B cell (primary cell): ENCODE data around the gene PPP2R5E. TPM values are rescaled to one million over a fixed set of nuclear protein-coding genes. Genes with fewer than 3 reads are reported as not detected.

Experiments used
- ATAC-seq: fragments of 200-7000 bp; cut with Tn5 transposase; one replicate; pipeline ENCODE4 v1.10.0; 2021; ENCODE audit warnings: low read depth, mild to moderate bottlenecking, moderate number of reproducible peaks, moderate library complexity
- CTCF ChIA-PET: fragments of 350-600 bp; sonication (Branson Sonifier 250); formaldehyde crosslinking; loops from one replicate; lab custom pipeline; 2021; ENCODE audit warnings: antibody characterized with exemption, inconsistent platforms; lab: Charles Lee
- POLR2A ChIA-PET: fragments of 350-600 bp; sonication (Branson Sonifier 250); formaldehyde crosslinking; loops from one replicate; lab custom pipeline; 2021; ENCODE audit warnings: antibody characterized with exemption; lab: Charles Lee
- DNase-seq: peaks from one replicate; pipeline ENCODE4 v3.0.0; 2013
- H2AFZ ChIP-seq: 2 replicates; pipeline ENCODE4 v1.6.1; 2012; ENCODE audit warnings: mild to moderate bottlenecking, low read depth, low read length; ENCODE audit not compliant: insufficient read depth, poor library complexity, severe bottlenecking
- H3K27ac ChIP-seq, 2 donors: 1 replicate in 1 of 2; 2 replicates in 1 of 2; pipeline ENCODE4 v1.5.1; 2012 to 2013; ENCODE audit warnings: low read length in 2 of 2, mild to moderate bottlenecking in 2 of 2, moderate library complexity in 1 of 2
- H3K27me3 ChIP-seq, 4 experiments: fragments of 200-600 bp in 1 of 4; sonication (generic) in 1 of 4; replicated peaks in 1 of 4; 1 replicate in 2 of 4; 2 replicates in 2 of 4; pipeline versions ENCODE4 v1.6.1 to v1.7.0; 2013 to 2016; ENCODE audit warnings: low read length in 3 of 4, mild to moderate bottlenecking in 2 of 4, mixed read lengths in 1 of 4, moderate library complexity in 1 of 4; ENCODE audit not compliant: insufficient read depth in 4 of 4, control insufficient read depth in 3 of 4; ENCODE audit errors: control extremely low read depth in 1 of 4
- H3K36me3 ChIP-seq, 2 experiments: replicated peaks in 1 of 2; 1 replicate in 1 of 2; 2 replicates in 1 of 2; pipeline versions ENCODE4 v1.6.1 to v1.7.1; 2013; ENCODE audit warnings: low read length in 1 of 2; ENCODE audit not compliant: insufficient read depth in 2 of 2, control insufficient read depth in 1 of 2; ENCODE audit errors: control extremely low read depth in 1 of 2, extremely low read depth in 1 of 2
- H3K4me1 ChIP-seq, 2 donors: fragments of 200-600 bp in 1 of 2; sonication (generic) in 1 of 2; 1 replicate in 1 of 2; 2 replicates in 1 of 2; pipeline versions ENCODE4 v1.5.1 to v1.6.1; 2013 to 2017; ENCODE audit warnings: low read length in 2 of 2; ENCODE audit not compliant: control insufficient read depth in 2 of 2, insufficient read depth in 2 of 2
- H3K4me2 ChIP-seq: replicated peaks from 2 replicates; pipeline ENCODE3; 2012; ENCODE audit warnings: mild to moderate bottlenecking, low read depth, low read length; ENCODE audit not compliant: poor library complexity, severe bottlenecking
- H3K4me3 ChIP-seq, 5 experiments: fragments of 200-600 bp in 1 of 5; sonication (generic) in 1 of 5; 1 replicate in 3 of 5; 2 replicates in 2 of 5; pipeline versions ENCODE4 v1.5.1 to v1.7.0; 2011 to 2016; ENCODE audit warnings: low read length in 4 of 5, mild to moderate bottlenecking in 4 of 5, low read depth in 2 of 5, control low read depth in 1 of 5, moderate library complexity in 1 of 5; ENCODE audit not compliant: insufficient read depth in 1 of 5; ENCODE audit errors: control extremely low read depth in 1 of 5, extremely low read depth in 1 of 5
- H3K79me2 ChIP-seq: fragments of 200-600 bp; sonication (generic); one replicate; pipeline ENCODE4 v1.6.0; 2016; ENCODE audit warnings: low read length; ENCODE audit not compliant: control insufficient read depth, insufficient read depth
- H3K9ac ChIP-seq: fragments of 200-600 bp; sonication (generic); 2 replicates; pipeline ENCODE4 v1.6.1; 2017; ENCODE audit warnings: mild to moderate bottlenecking, low read length, moderate library complexity
- H3K9me3 ChIP-seq, 3 donors: one replicate each; pipeline versions ENCODE4 v1.6.1 to v1.7.1; 2013; ENCODE audit warnings: low read length in 2 of 3; ENCODE audit not compliant: control insufficient read depth in 2 of 3, insufficient read depth in 1 of 3; ENCODE audit errors: control extremely low read depth in 1 of 3
- H4K20me1 ChIP-seq: 2 replicates; pipeline ENCODE4 v1.6.0; 2012; ENCODE audit warnings: mild to moderate bottlenecking, low read length; ENCODE audit not compliant: insufficient read depth, control insufficient read depth, poor library complexity, severe bottlenecking
- H3K27ac Mint-ChIP-seq: one replicate; pipeline ENCODE4 v1.8.0; 2021; ENCODE audit warnings: mixed read lengths
- H3K27me3 Mint-ChIP-seq: one replicate; pipeline ENCODE4 v1.8.0; 2021; ENCODE audit warnings: mixed read lengths
- H3K4me1 Mint-ChIP-seq: one replicate; pipeline ENCODE4 v1.8.0; 2021; ENCODE audit warnings: mixed read lengths
- H3K4me3 Mint-ChIP-seq: one replicate; pipeline ENCODE4 v1.8.0; 2021; ENCODE audit warnings: mixed read lengths
- H3K9me3 Mint-ChIP-seq: one replicate; pipeline ENCODE4 v1.8.0; 2022; ENCODE audit warnings: mixed read lengths; ENCODE audit not compliant: insufficient read depth
- EZH2 ChIP-seq: IDR thresholded peaks from 2 replicates; pipeline ENCODE4 v1.6.1; 2012; ENCODE audit warnings: borderline replicate concordance, low read depth, mild to moderate bottlenecking, moderate library complexity, low read length; ENCODE audit not compliant: insufficient read depth, poor library complexity, severe bottlenecking
- WGBS: methylation state at CpG from one replicate; pipeline ENCODE4 v1.1.5; 2013; ENCODE audit warnings: missing lambda C conversion rate; ENCODE audit not compliant: insufficient coverage; 5-methylcytosine and 5-hydroxymethylcytosine counted together
- intact Hi-C: fragments of 100-400 bp; cut with micrococcal nuclease; formaldehyde crosslinking; loops from one replicate; pipeline ENCODE4 v1.10.0; 2022
- polyA plus RNA-seq: library from polyadenylated mRNA; depleted of rRNA; stranded (reverse); fragments of >200 nt; gene quantifications from 2 replicates; pipeline ENCODE4 v1.2.3, GENCODE V29; 2012
- total RNA-seq, 2 donors: library from RNA; stranded (reverse); fragments of 120-200 nt in 1 of 2; gene quantifications; 1 replicate in 1 of 2; 2 replicates in 1 of 2; pipeline versions ENCODE4 v1.2.3 to v1.2.4, GENCODE V29; 2013 to 2022
- TF ChIP-seq, protein P1 (sequence below): fragments of 200-600 bp; IDR thresholded peaks from one replicate; pipeline ENCODE4 v1.8.0; 2022; ENCODE audit warnings: antibody characterized with exemption, mild to moderate bottlenecking

The PPP2R5E gene
- total and polyA plus RNA-seq, 2 donors (not counting 1 experiment from before 2014, with no cell fraction given), result 6.3 to 40.6 TPM

- Mint-ChIP-seq H3K4me3 (no peak overlapping the region), H3K4me1 (no peaks in the 10 kb centered on the region), H3K27ac (no peak overlapping the region), H3K27me3 (peaks cover 20% of the 10 kb centered on the region), H3K9me3 (no peaks in the 10 kb centered on the region)
- Histone ChIP-seq H3K4me1 (no peaks in the 10 kb centered on the region), H3K79me2 (no peaks in the 10 kb centered on the region), H3K36me3 (no peaks in the 10 kb centered on the region), H3K9ac (no peak overlapping the region), H3K27me3 (peaks cover 0 to 2% (median 0%) of the 10 kb centered on the region in 4 experiments), H3K27ac (no peak overlapping the region), H2AFZ (no peak overlapping the region), H3K4me3 (no peak overlapping the region), H3K9me3 (peaks cover 0 to 9% (median 0%) of the 10 kb centered on the region in 3 donors), H3K4me2 (no peak overlapping the region), H4K20me1 (no peaks in the 10 kb centered on the region)
- DNase-seq (no peak), ATAC-seq (no peak)
- WGBS, result no CpG with 5 or more reads among the region's 1 CpG
- intact Hi-C loops, result no loop called here
- TF ChIP-seq, protein P1, sequence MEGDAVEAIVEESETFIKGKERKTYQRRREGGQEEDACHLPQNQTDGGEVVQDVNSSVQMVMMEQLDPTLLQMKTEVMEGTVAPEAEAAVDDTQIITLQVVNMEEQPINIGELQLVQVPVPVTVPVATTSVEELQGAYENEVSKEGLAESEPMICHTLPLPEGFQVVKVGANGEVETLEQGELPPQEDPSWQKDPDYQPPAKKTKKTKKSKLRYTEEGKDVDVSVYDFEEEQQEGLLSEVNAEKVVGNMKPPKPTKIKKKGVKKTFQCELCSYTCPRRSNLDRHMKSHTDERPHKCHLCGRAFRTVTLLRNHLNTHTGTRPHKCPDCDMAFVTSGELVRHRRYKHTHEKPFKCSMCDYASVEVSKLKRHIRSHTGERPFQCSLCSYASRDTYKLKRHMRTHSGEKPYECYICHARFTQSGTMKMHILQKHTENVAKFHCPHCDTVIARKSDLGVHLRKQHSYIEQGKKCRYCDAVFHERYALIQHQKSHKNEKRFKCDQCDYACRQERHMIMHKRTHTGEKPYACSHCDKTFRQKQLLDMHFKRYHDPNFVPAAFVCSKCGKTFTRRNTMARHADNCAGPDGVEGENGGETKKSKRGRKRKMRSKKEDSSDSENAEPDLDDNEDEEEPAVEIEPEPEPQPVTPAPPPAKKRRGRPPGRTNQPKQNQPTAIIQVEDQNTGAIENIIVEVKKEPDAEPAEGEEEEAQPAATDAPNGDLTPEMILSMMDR, result no peak
- TF ChIP-seq EZH2, result no peak
- CTCF ChIA-PET, result no interaction called here
- POLR2A ChIA-PET, result interaction anchor here (0.6 kb wide), 1 partner anchor 42 kb away, joined by 4 read pairs; no protein-coding TSS in a partner anchor
These were observed 21.1 kb upstream of the PPP2R5E start for GRCh38 chr14:63564318-63564717.

GRCh38 chr14:63563370-63564026 lies 20.3 kb upstream of the PPP2R5E start:
- H3K4me3 ChIP-seq, result no peak overlapping the region
- H3K4me1 Mint-ChIP-seq, result no peaks in the 10 kb centered on the region
- no peaks in the 10 kb centered on the region for H4K20me1 ChIP-seq
- no peaks in the 10 kb centered on the region for H3K4me1 ChIP-seq
- intact Hi-C loops, result no loop called here
- WGBS, result 100% methylated on average over 3 of the region's 7 CpGs
- ChIA-PET POLR2A (no interaction called here), CTCF (no interaction called here)
- no peak overlapping the region for H3K9ac ChIP-seq
- no peak overlapping the region for H3K4me3 Mint-ChIP-seq
- no peaks in the 10 kb centered on the region for H3K9me3 Mint-ChIP-seq
- no peak overlapping the region for H2AFZ ChIP-seq
- H3K79me2 ChIP-seq, result no peaks in the 10 kb centered on the region
- DNase-seq (no peak), ATAC-seq (no peak)
- peaks cover 20% of the 10 kb centered on the region for H3K27me3 Mint-ChIP-seq
- H3K27me3 ChIP-seq, result peaks cover 0 to 2% (median 0%) of the 10 kb centered on the region in 4 experiments
- H3K27ac Mint-ChIP-seq, result no peak overlapping the region
- TF ChIP-seq, protein P1, result no peak
- no peak for TF ChIP-seq EZH2
- H3K4me2 ChIP-seq, result no peak overlapping the region
- H3K9me3 ChIP-seq, result peaks cover 0 to 9% (median 0%) of the 10 kb centered on the region in 3 donors
- H3K36me3 ChIP-seq, result no peaks in the 10 kb centered on the region
- no peak overlapping the region for H3K27ac ChIP-seq
